HUES48 (cell line): ENCODE measurements around the gene ARMC9.
"Not testable (repeated sequence)": the region's sequence is repeated elsewhere in the genome, so short reads cannot be mapped to it uniquely, and the experiment has no call there.

ENCODE experiments used
- H3K27ac ChIP-seq: one replicate; pipeline ENCODE4 v1.7.0; 2013; ENCODE audit warnings: low read depth, low read length, inconsistent platforms
- H3K27me3 ChIP-seq: 2 replicates; pipeline ENCODE4 v1.6.1; 2013; ENCODE audit warnings: mild to moderate bottlenecking, low read length; ENCODE audit not compliant: control insufficient read depth, insufficient read depth
- H3K36me3 ChIP-seq: 2 replicates; pipeline ENCODE4 v1.6.1; 2013; ENCODE audit warnings: low read length; ENCODE audit not compliant: control insufficient read depth, insufficient read depth
- H3K4me1 ChIP-seq: 2 replicates; pipeline ENCODE4 v1.6.1; 2013; ENCODE audit warnings: mild to moderate bottlenecking, low read length; ENCODE audit not compliant: control insufficient read depth, insufficient read depth
- H3K4me3 ChIP-seq: 2 replicates; pipeline ENCODE4 v1.5.1; 2013; ENCODE audit warnings: mild to moderate bottlenecking, low read depth, low read length
- H3K9ac ChIP-seq: 2 replicates; pipeline ENCODE4 v1.6.1; 2013; ENCODE audit warnings: mild to moderate bottlenecking, low read depth, low read length, moderate library complexity
- H3K9me3 ChIP-seq: 2 replicates; pipeline ENCODE4 v1.6.1; 2013; ENCODE audit warnings: low read length; ENCODE audit not compliant: control insufficient read depth, insufficient read depth

ARMC9 gene

DNA sequence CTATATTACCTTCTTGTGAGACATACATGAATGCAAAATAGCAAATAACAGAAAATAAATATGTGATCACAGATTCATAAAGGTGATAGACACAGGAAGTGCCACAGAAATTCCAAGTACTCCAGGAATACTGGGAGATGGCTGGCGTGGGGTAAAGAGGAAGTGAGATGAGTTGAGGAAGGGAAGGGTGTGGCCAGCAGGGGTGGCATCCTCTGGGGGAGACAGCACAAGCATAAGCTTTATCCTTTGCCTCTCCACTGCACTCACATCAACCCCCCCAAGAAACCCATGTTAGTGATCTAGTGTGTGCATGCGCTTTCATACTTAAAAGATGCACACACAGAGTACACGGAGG is 102.3 kb downstream of the ARMC9 start:
- Histone ChIP-seq H3K9ac (no peak overlapping the region), H3K36me3 (no peaks in the 10 kb centered on the region), H3K4me1 (peaks cover 5% of the 10 kb centered on the region; the same call in 1 of the 2 replicates), H3K27me3 (no peaks in the 10 kb centered on the region), H3K4me3 (no peak overlapping the region), H3K9me3 (no peaks in the 10 kb centered on the region), H3K27ac (no peak overlapping the region)

DNA sequence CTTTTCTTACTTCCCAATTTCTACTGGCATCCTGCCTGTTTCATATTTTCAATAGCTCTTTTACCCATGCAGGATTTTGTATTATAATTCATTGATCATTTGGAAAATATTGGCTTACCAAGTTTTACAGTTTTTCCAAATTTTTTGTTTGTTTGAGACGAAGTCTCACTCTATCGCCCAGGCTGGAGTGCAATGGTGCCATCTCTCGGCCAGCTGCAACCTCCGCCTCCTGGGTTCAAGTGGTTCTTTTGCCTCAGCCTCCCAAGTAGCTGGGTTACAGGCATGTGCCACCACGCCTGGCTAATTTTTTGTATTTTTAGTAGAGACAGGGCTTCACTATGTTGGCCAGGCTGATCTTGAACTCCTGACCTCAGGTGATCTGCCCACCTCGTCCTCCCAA is 105.8 kb downstream of the ARMC9 start:
- H3K9me3 ChIP-seq, H3K27me3 ChIP-seq, H3K4me1 ChIP-seq, H3K27ac ChIP-seq, H3K4me3 ChIP-seq, H3K9ac ChIP-seq, H3K36me3 ChIP-seq: not testable (repeated sequence)

- no peak overlapping the region for H3K4me3 ChIP-seq
- no peak overlapping the region for H3K9ac ChIP-seq
- H3K4me1 ChIP-seq, result no peaks in the 10 kb centered on the region
- no peaks in the 10 kb centered on the region for H3K36me3 ChIP-seq
- H3K27me3 ChIP-seq, result no peaks in the 10 kb centered on the region
- H3K9me3 ChIP-seq, result no peaks in the 10 kb centered on the region
- no peak overlapping the region for H3K27ac ChIP-seq
These were observed 106.8 kb downstream of the ARMC9 start for GRCh38 chr2:231305221-231305620.

- Histone ChIP-seq H3K9me3 (no peaks in the 10 kb centered on the region), H3K27me3 (no peaks in the 10 kb centered on the region), H3K36me3 (no peaks in the 10 kb centered on the region), H3K4me1 (no peaks in the 10 kb centered on the region), H3K27ac (no peak overlapping the region), H3K4me3 (no peak overlapping the region), H3K9ac (no peak overlapping the region)
These were observed 108.5 kb downstream of the ARMC9 start for GRCh38 chr2:231306791-231307393.

- H3K36me3 ChIP-seq, result no peaks in the 10 kb centered on the region
- H3K27ac ChIP-seq, result no peak overlapping the region
- H3K27me3 ChIP-seq, result no peaks in the 10 kb centered on the region
- no peaks in the 10 kb centered on the region for H3K4me1 ChIP-seq
- H3K4me3 ChIP-seq, result no peak overlapping the region
- no peak overlapping the region for H3K9ac ChIP-seq
- H3K9me3 ChIP-seq, result no peaks in the 10 kb centered on the region
These were observed 109.8 kb downstream of the ARMC9 start for GRCh38 chr2:231308219-231308618.

- Histone ChIP-seq H3K4me1 (no peaks in the 10 kb centered on the region), H3K9ac (no peak overlapping the region), H3K9me3 (no peaks in the 10 kb centered on the region), H3K27ac (no peak overlapping the region), H3K27me3 (no peaks in the 10 kb centered on the region), H3K4me3 (no peak overlapping the region), H3K36me3 (no peaks in the 10 kb centered on the region)
These were observed 110.4 kb downstream of the ARMC9 start for GRCh38 chr2:231308631-231309428.

- Histone ChIP-seq H3K9ac (no peak overlapping the region), H3K4me1 (no peaks in the 10 kb centered on the region), H3K27ac (no peak overlapping the region), H3K4me3 (no peak overlapping the region), H3K27me3 (no peaks in the 10 kb centered on the region), H3K36me3 (no peaks in the 10 kb centered on the region), H3K9me3 (no peaks in the 10 kb centered on the region)
These were observed 113.6 kb downstream of the ARMC9 start for GRCh38 chr2:231312066-231312465.

DNA sequence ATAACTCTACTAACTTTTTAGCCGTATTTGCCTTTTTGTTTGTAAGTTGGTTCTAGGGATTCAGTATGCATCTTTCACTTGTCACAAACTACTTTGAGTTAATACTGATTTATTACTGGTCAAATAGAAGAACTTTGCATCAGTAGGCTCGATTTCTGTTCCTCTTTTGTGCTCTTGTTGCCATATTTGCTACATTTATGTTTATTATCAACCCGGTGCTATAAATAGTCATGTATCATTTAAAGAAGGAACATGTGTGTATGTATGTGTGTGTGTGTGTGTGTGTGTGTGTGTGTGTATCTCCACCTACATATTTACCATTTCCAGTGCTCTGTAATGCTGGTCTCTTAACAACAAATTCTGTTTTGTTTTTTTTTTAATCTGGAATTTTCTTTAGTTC is 117.5 kb downstream of the ARMC9 start:
- Histone ChIP-seq H3K27me3 (no peaks in the 10 kb centered on the region), H3K27ac (no peak overlapping the region), H3K36me3 (no peaks in the 10 kb centered on the region), H3K4me1 (no peaks in the 10 kb centered on the region), H3K4me3 (no peak overlapping the region), H3K9ac (no peak overlapping the region), H3K9me3 (no peaks in the 10 kb centered on the region)

- H3K9ac ChIP-seq, result no peak overlapping the region
- no peaks in the 10 kb centered on the region for H3K4me1 ChIP-seq
- H3K4me3 ChIP-seq, result no peak overlapping the region
- H3K9me3 ChIP-seq, result no peaks in the 10 kb centered on the region
- no peaks in the 10 kb centered on the region for H3K27me3 ChIP-seq
- no peak overlapping the region for H3K27ac ChIP-seq
- no peaks in the 10 kb centered on the region for H3K36me3 ChIP-seq
These were observed 119.1 kb downstream of the ARMC9 start for GRCh38 chr2:231317579-231317978.

DNA sequence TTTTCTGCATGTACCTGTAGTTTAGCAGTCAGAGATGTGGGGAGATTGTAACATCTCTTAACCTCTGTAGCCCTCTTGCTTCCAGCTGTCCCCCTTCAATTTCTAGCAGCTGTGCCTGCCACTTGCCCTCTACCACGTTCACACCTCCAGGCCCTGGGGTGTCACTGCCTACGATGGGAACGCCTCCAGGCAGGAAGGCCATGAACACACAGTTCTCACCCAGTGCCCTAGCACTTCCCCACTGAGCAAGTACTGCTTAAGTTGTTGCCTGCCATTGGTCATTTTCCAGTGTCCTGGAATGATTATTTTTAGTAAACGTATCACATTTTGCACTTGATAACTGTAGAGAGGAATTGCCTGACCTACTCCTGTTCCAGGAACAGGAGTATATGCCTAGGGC is 120.0 kb downstream of the ARMC9 start:
- H3K9ac ChIP-seq, result no peak overlapping the region
- no peak overlapping the region for H3K27ac ChIP-seq
- H3K4me3 ChIP-seq, result no peak overlapping the region
- H3K27me3 ChIP-seq, result no peaks in the 10 kb centered on the region
- H3K9me3 ChIP-seq, result no peaks in the 10 kb centered on the region
- H3K4me1 ChIP-seq, result 0 out of 2 replicates have a peak, but pooled peaks cover 1% of the 10 kb centered on the region
- H3K36me3 ChIP-seq, result no peaks in the 10 kb centered on the region

DNA sequence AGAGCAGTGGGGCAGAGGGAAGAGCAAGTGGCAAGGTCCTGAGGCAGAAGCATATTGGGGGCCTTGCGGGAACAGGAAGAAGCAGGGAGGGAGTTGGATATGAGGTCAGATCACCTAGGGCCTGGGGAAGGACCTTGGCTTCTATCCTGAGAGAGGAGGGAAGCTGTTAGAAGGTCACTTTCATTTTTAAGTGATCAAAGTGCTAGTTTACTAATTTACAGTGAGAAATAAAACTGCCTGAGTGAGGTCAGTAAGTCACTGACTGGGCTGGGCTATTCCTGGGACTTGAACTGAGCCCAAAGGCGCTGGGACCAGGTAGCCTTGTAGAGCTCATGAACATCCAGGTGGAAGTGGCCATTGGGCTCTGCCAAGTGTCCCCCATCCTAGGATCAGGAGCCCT is 120.5 kb downstream of the ARMC9 start:
- no peak overlapping the region for H3K27ac ChIP-seq
- no peaks in the 10 kb centered on the region for H3K27me3 ChIP-seq
- H3K36me3 ChIP-seq, result no peaks in the 10 kb centered on the region
- no peak overlapping the region for H3K4me3 ChIP-seq
- H3K4me1 ChIP-seq, result 0 out of 2 replicates have a peak, but pooled peaks cover 3% of the 10 kb centered on the region
- H3K9me3 ChIP-seq, result no peaks in the 10 kb centered on the region
- H3K9ac ChIP-seq, result no peak overlapping the region
